Spleen (tissue), 7 donors: Measurements from ENCODE around the gene ZNF385C.

Experiments
- CTCF ChIP-seq, 11 experiments: fragments of 200-600 bp in 7 of 11; fragments of 450-650 bp in 4 of 11; sonication (generic) in 4 of 11; IDR thresholded peaks in 8 of 11; conservative IDR thresholded peaks in 3 of 11; 1 replicate in 7 of 11; 2 replicates in 4 of 11; pipeline versions ENCODE4 v1.4.0 to v1.8.0; 2016 to 2021; ENCODE audit warnings: antibody characterized with exemption in 11 of 11, inconsistent platforms in 4 of 11, mild to moderate bottlenecking in 1 of 11
- POLR2A ChIP-seq, 3 donors: fragments of 450-650 bp; IDR thresholded peaks; one replicate each; pipeline ENCODE4 v1.5.1; 2017; ENCODE audit warnings: antibody characterized with exemption in 3 of 3, mild to moderate bottlenecking in 1 of 3
- donor health status: DM: no; HTN: no; CAD: no; lungs with moderate emphysema.
- donor health status: DM: no; HTN: no; CAD: no.
- donor health status: DM: no; HTN: no; CAD: no.

GRCh38 chr17:42116705-42117396 lies 18.6 kb upstream of the ZNF385C start:
- TF ChIP-seq POLR2A (IDR thresholded peaks at IDR 0.05) (no peak), CTCF (IDR thresholded peaks at IDR 0.05 in 8 of 11, conservative IDR thresholded peaks at IDR 0.05 in 3 of 11) (peak; percentile 76 to 96 (median 90))
